ENCODE data around the gene WSB2. TPM values are rescaled to one million over a fixed set of nuclear protein-coding genes. Genes with fewer than 3 reads are reported as not detected.

The WSB2 gene
- total RNA-seq, 1 donor from 2014 or later, result 100 TPM

DNA sequence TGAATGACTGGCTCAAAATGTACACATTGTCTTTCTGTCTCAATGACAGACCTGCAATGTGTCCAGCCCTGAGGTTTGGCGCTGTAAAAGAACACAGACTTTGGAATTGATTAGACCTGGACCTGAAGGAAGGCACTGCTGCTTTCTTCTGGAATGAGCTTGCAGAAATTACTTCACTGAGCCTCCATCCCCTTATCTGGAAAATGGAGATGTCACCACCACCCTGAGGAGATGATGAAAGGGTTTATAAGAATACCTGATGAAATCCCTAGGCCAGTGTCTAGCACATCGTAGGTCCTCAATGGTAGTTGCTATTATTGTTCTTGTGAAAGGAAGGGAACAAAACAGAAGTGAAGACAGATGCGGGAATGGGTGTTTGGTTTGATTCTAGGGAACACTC lies 9.7 kb upstream of the WSB2 start:
- no peaks in the 10 kb centered on the region for H3K9me3 ChIP-seq (replicated peaks)
- no peak overlapping the region for H3K4me3 ChIP-seq
- DNase-seq, result no peak
- no peaks in the 10 kb centered on the region for H3K27me3 ChIP-seq (ENCODE audit: low read depth)
- no peak overlapping the region for H3K27ac ChIP-seq (replicated peaks)
- TF ChIP-seq, protein P1, sequence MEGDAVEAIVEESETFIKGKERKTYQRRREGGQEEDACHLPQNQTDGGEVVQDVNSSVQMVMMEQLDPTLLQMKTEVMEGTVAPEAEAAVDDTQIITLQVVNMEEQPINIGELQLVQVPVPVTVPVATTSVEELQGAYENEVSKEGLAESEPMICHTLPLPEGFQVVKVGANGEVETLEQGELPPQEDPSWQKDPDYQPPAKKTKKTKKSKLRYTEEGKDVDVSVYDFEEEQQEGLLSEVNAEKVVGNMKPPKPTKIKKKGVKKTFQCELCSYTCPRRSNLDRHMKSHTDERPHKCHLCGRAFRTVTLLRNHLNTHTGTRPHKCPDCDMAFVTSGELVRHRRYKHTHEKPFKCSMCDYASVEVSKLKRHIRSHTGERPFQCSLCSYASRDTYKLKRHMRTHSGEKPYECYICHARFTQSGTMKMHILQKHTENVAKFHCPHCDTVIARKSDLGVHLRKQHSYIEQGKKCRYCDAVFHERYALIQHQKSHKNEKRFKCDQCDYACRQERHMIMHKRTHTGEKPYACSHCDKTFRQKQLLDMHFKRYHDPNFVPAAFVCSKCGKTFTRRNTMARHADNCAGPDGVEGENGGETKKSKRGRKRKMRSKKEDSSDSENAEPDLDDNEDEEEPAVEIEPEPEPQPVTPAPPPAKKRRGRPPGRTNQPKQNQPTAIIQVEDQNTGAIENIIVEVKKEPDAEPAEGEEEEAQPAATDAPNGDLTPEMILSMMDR (IDR thresholded peaks at IDR 0.05; ENCODE audit: borderline replicate concordance), result no peak
- H3K4me1 ChIP-seq, result no peaks in the 10 kb centered on the region
- intact Hi-C loops (cut with micrococcal nuclease), result no loop called here
- no peaks in the 10 kb centered on the region for H3K36me3 ChIP-seq

DNA sequence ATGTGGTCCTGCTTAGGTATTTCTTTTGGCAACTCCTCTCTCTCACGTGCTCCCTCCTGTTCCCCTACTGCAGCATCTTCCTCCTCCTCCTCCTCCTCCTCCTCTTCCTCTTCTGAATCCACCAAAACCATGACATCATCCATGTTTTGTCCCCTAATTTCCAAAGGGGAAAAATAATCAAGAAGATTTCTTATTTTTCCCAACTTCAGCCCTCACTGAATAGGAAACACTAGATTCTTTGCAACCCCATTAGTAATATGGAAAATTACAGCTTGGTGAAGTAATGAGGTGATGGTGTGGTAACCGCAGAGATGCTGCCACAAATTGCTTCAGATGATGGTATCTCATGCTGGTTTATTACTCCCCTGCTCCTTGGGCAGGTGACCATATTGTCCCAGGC lies 7.5 kb upstream of the WSB2 start:
- Histone ChIP-seq H3K4me3 (no peak overlapping the region), H3K27me3 (ENCODE audit: low read depth) (no peaks in the 10 kb centered on the region), H3K9me3 (replicated peaks) (no peaks in the 10 kb centered on the region), H3K27ac (replicated peaks) (no peak overlapping the region), H3K36me3 (no peaks in the 10 kb centered on the region), H3K4me1 (peaks cover 16% of the 10 kb centered on the region)
- DNase-seq, result no peak
- TF ChIP-seq, protein P1 (IDR thresholded peaks at IDR 0.05; ENCODE audit: borderline replicate concordance), result no peak
- intact Hi-C loops (cut with micrococcal nuclease), result no loop called here

DNA sequence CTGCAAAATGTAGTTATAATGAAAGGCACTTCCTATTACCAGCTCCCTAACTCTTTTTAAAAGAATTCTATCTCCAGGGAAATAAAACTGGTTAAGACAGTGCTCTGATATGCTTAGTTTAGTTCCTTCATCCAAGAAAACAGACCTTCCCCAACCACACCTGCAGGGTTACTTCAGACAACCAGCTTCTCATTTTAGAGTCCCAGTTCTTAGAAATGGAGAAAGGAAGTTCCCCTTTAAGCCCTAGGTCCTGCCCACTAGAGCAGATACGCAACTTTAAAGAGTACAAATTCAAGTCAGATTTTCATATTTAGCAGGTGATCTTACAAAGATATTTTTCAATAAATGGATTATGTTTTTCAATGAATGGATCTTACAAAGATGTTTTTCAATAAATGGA lies 4.4 kb upstream of the WSB2 start:
- DNase-seq, result no peak
- TF ChIP-seq, protein P1 (IDR thresholded peaks at IDR 0.05; ENCODE audit: borderline replicate concordance), result no peak
- peaks cover 31% of the 10 kb centered on the region for H3K4me1 ChIP-seq
- H3K36me3 ChIP-seq, result no peaks in the 10 kb centered on the region
- H3K4me3 ChIP-seq, result no peak overlapping the region
- H3K27me3 ChIP-seq (ENCODE audit: low read depth), result no peaks in the 10 kb centered on the region
- no peaks in the 10 kb centered on the region for H3K9me3 ChIP-seq (replicated peaks)
- intact Hi-C loops (cut with micrococcal nuclease), result no loop called here
- H3K27ac ChIP-seq (replicated peaks), result no peak overlapping the region

DNA sequence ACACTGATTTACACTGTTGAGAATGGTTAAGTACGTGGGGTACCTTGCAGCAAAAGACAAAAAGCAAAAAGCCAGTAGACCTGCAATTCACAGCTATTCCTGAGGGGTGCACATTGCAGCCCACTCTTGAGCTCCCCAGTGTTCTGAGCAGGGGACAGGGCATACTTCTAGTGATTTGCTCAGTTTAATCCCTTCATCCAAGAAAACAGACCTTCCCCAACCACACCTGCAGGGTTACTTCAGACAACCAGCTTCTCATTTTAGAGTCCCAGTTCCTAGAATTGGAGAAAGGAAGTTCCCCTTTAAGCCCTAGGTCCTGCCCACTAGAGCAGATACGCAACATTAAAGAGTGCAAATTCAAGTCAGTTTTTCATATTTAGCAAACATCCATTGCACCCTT lies 3.6 kb upstream of the WSB2 start:
- Histone ChIP-seq H3K9me3 (replicated peaks) (no peaks in the 10 kb centered on the region), H3K27me3 (ENCODE audit: low read depth) (no peaks in the 10 kb centered on the region), H3K4me3 (no peak overlapping the region), H3K27ac (replicated peaks) (no peak overlapping the region), H3K4me1 (peaks cover 39% of the 10 kb centered on the region), H3K36me3 (no peaks in the 10 kb centered on the region)
- no peak for DNase-seq
- intact Hi-C loops (cut with micrococcal nuclease), result no loop called here
- TF ChIP-seq, protein P1 (IDR thresholded peaks at IDR 0.05; ENCODE audit: borderline replicate concordance), result no peak

DNA sequence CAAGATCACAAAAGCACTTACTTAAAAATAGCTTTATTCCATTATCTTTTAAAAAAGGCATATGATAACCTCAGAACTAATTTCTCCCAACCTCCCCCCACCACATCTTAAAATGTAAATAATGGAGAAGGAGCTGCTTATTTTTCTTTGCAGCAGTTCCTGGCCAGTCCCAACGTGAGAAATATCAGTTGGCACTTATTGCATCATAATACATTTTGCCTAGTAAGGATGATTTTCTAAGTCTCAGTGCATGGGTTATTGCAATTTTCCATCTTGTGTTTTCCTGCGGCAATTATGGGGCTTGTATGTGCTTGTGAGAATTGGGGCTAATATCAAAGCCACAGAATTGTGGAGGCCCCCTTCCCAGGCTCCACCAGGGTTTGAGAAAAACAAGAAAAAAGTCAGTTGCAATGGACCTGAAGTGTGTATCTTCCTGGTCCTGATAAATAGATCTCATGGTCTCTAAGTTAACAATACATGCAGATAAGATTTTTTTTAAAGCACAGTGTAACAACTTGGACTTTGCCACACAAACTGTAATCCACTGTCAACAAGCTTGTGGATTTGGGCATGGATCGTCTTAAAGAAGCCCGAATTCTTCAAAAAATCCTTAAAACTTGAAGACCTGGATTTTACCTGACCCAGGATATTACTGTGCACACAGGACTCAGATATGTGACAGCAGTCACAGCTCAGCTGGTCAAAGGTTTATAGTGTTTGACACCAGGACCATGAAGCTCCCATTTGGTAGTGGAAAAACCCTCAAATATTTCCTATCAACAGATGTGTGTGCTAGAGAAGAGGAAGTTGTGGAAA lies 2.8 kb upstream of the WSB2 start:
- Histone ChIP-seq H3K27me3 (ENCODE audit: low read depth) (no peaks in the 10 kb centered on the region), H3K27ac (replicated peaks) (peak overlapping the region; percentile 24), H3K4me3 (no peak overlapping the region), H3K9me3 (replicated peaks) (no peaks in the 10 kb centered on the region), H3K4me1 (peaks cover 47% of the 10 kb centered on the region), H3K36me3 (no peaks in the 10 kb centered on the region)
- no peak for DNase-seq
- TF ChIP-seq, protein P1 (IDR thresholded peaks at IDR 0.05; ENCODE audit: borderline replicate concordance), result no peak
- intact Hi-C loops (cut with micrococcal nuclease), result no loop called here
